Hepatocyte (in vitro differentiated cells): ENCODE results near the gene TRMT1. TPM values are rescaled to one million over a fixed set of nuclear protein-coding genes. Genes with fewer than 3 reads are reported as not detected.
"Not testable (repeated sequence)": the region's sequence is repeated elsewhere in the genome, so short reads cannot be mapped to it uniquely, and the experiment has no call there.

Experiments
- DNase-seq: peaks from one replicate; pipeline ENCODE4 v3.0.0-alpha.2; 2016; ENCODE audit warnings: low spot score
- H2AFZ ChIP-seq: fragments of 200-600 bp; sonication (generic); 2 replicates; pipeline ENCODE4 v1.6.0; 2016; ENCODE audit warnings: antibody characterized with exemption, mild to moderate bottlenecking
- H3K27ac ChIP-seq: fragments of 200-600 bp; sonication (generic); 2 replicates; pipeline ENCODE4 v1.5.1; 2016; ENCODE audit warnings: mild to moderate bottlenecking
- H3K27me3 ChIP-seq: fragments of 200-600 bp; sonication (generic); 2 replicates; pipeline ENCODE4 v1.6.1; 2016
- H3K36me3 ChIP-seq: fragments of 200-600 bp; sonication (generic); replicated peaks from 2 replicates; pipeline ENCODE4 v1.5.1; 2016; ENCODE audit warnings: low read depth; ENCODE audit not compliant: insufficient read depth
- H3K4me1 ChIP-seq: fragments of 200-600 bp; sonication (generic); 2 replicates; pipeline ENCODE4 v1.5.1; 2016; ENCODE audit warnings: mild to moderate bottlenecking, moderate library complexity; ENCODE audit not compliant: insufficient read depth
- H3K4me2 ChIP-seq: fragments of 200-600 bp; sonication (generic); 2 replicates; pipeline ENCODE4 v1.6.0; 2016
- H3K4me3 ChIP-seq: fragments of 200-600 bp; sonication (generic); 2 replicates; pipeline ENCODE4 v1.5.1; 2016; ENCODE audit warnings: mild to moderate bottlenecking
- H3K79me2 ChIP-seq: fragments of 200-600 bp; sonication (generic); 2 replicates; pipeline ENCODE4 v1.6.0; 2017; ENCODE audit warnings: mild to moderate bottlenecking
- H3K9me2 ChIP-seq: fragments of 200-600 bp; sonication (generic); replicated peaks from 2 replicates; pipeline ENCODE4 v1.6.0; 2017; ENCODE audit warnings: mild to moderate bottlenecking; ENCODE audit not compliant: insufficient read depth
- H3K9me3 ChIP-seq: fragments of 200-600 bp; sonication (generic); 2 replicates; pipeline ENCODE4 v1.5.1; 2016; ENCODE audit warnings: low read depth, mild to moderate bottlenecking
- H4K20me1 ChIP-seq: fragments of 200-600 bp; sonication (generic); 2 replicates; pipeline ENCODE4 v1.6.0; 2016; ENCODE audit warnings: mild to moderate bottlenecking; ENCODE audit not compliant: insufficient read depth, poor library complexity, severe bottlenecking
- CTCF ChIP-seq: fragments of 200-600 bp; sonication (generic); IDR thresholded peaks from 2 replicates; pipeline ENCODE4 v1.5.1; 2016; ENCODE audit warnings: antibody characterized with exemption, mild to moderate bottlenecking; ENCODE audit not compliant: poor library complexity
- EZH2 ChIP-seq: fragments of 200-600 bp; sonication (generic); IDR thresholded peaks from 2 replicates; pipeline ENCODE4 v1.6.1; 2016; ENCODE audit warnings: antibody characterized with exemption, mild to moderate bottlenecking, borderline replicate concordance
- EZH2phosphoT487 ChIP-seq: fragments of 200-600 bp; sonication (generic); IDR thresholded peaks from one replicate; pipeline ENCODE4 v1.6.1; 2018; ENCODE audit warnings: antibody characterized with exemption, mild to moderate bottlenecking, low read depth, moderate library complexity; ENCODE audit not compliant: unreplicated experiment, severe bottlenecking
- WGBS: methylation state at CpG from one replicate; pipeline ENCODE4 v1.1.6; 2016; ENCODE audit warnings: low lambda C conversion rate; ENCODE audit errors: missing lambda C conversion rate; 5-methylcytosine and 5-hydroxymethylcytosine counted together
- polyA plus RNA-seq: library from polyadenylated mRNA; unstranded; fragments of >200 nt; fragmentation: Nextera tagmentation; extraction: Ambion mirVana; gene quantifications from 2 replicates; pipeline ENCODE4 v1.2.1, GENCODE V29; 2016
- total RNA-seq: library from RNA; depleted of rRNA; stranded (reverse); fragments of >200 nt; gene quantifications from 2 replicates; pipeline ENCODE4 v1.2.3, GENCODE V29; 2014

The TRMT1 gene
- total RNA-seq (21.0 and 31.2 TPM in 2 replicates), polyA plus RNA-seq (33.4 and 45.1 TPM in 2 replicates)

- under 1% methylated on average over 51 of the region's 51 CpGs for WGBS
- Histone ChIP-seq H3K79me2 (peaks cover 48% of the 10 kb centered on the region), H3K27ac (peak within 1 kb of the TSS; percentile 59), H3K9me3 (no peaks in the 10 kb centered on the region), H3K4me3 (peak within 1 kb of the TSS; percentile 62), H2AFZ (peak within 1 kb of the TSS; percentile 81), H3K36me3 (no peaks in the 10 kb centered on the region), H3K9me2 (no peaks in the 10 kb centered on the region), H3K4me2 (peak within 1 kb of the TSS; percentile 94), H3K4me1 (peaks cover 31% of the 10 kb centered on the region), H4K20me1 (peaks cover 16% of the 10 kb centered on the region), H3K27me3 (no peaks in the 10 kb centered on the region)
- peak; percentile 94 for DNase-seq
- TF ChIP-seq EZH2: no peak
Observed at GRCh38 chr19:13116282-13117175, at the start of gene TRMT1. Gene TRMT1 (minus strand): TSS chr19:13116740. CDS start chr19:13116399, 341 bp downstream.

- not testable (repeated sequence) for H2AFZ ChIP-seq, H3K27me3 ChIP-seq, DNase-seq, H4K20me1 ChIP-seq, H3K9me2 ChIP-seq, H3K36me3 ChIP-seq, H3K9me3 ChIP-seq, H3K4me3 ChIP-seq, H3K4me2 ChIP-seq
- peaks cover 65% of the 10 kb centered on the region for H3K4me1 ChIP-seq
- peaks cover 15% of the 10 kb centered on the region for H3K79me2 ChIP-seq
- peak overlapping the region; percentile 100 for H3K27ac ChIP-seq
- 98% methylated on average over 3 of the region's 3 CpGs for WGBS
Observed at GRCh38 chr19:13166151-13166550, 49.6 kb upstream of the TRMT1 start.

GRCh38 chr19:13165162-13165997 is 48.8 kb upstream of the TRMT1 start:
- H4K20me1 ChIP-seq: no peaks in the 10 kb centered on the region
- no peak overlapping the region for H3K4me3 ChIP-seq
- peaks cover 65% of the 10 kb centered on the region for H3K4me1 ChIP-seq
- DNase-seq: peak; percentile 39
- H3K79me2 ChIP-seq: peaks cover 12% of the 10 kb centered on the region
- TF ChIP-seq EZH2phosphoT487: no peak
- no peak for TF ChIP-seq CTCF
- TF ChIP-seq EZH2: no peak
- H3K27ac ChIP-seq: peak overlapping the region; percentile 100
- H3K9me2 ChIP-seq: no peaks in the 10 kb centered on the region
- H3K27me3 ChIP-seq: no peaks in the 10 kb centered on the region
- no peak overlapping the region for H2AFZ ChIP-seq
- H3K4me2 ChIP-seq: peak overlapping the region; percentile 78
- H3K36me3 ChIP-seq: no peaks in the 10 kb centered on the region
- no peaks in the 10 kb centered on the region for H3K9me3 ChIP-seq
- WGBS: 70% methylated on average over 19 of the region's 19 CpGs

GRCh38 chr19:13164343-13165161 is 48.0 kb upstream of the TRMT1 start:
- H3K4me1 ChIP-seq: peaks cover 62% of the 10 kb centered on the region
- H3K9me3 ChIP-seq: no peaks in the 10 kb centered on the region
- no peak overlapping the region for H3K4me3 ChIP-seq
- H3K27me3 ChIP-seq: no peaks in the 10 kb centered on the region
- H3K4me2 ChIP-seq: peak overlapping the region; percentile 78
- peak; percentile 90 for DNase-seq
- H4K20me1 ChIP-seq: no peaks in the 10 kb centered on the region
- H3K36me3 ChIP-seq: no peaks in the 10 kb centered on the region
- TF ChIP-seq EZH2 (no peak), EZH2phosphoT487 (no peak), CTCF (no peak)
- peak overlapping the region; percentile 100 for H3K27ac ChIP-seq
- H2AFZ ChIP-seq: no peak overlapping the region
- no peaks in the 10 kb centered on the region for H3K9me2 ChIP-seq
- 12% methylated on average over 16 of the region's 19 CpGs for WGBS
- H3K79me2 ChIP-seq: peaks cover 12% of the 10 kb centered on the region
